H1 (cell line): Measurements from ENCODE around the gene GRID1. TPM values are rescaled to one million over a fixed set of nuclear protein-coding genes. Genes with fewer than 3 reads are reported as not detected.

ENCODE experiments used
- CBX5 ChIP-seq: fragments of 300-800, 300-1000 bp; sonication (generic); IDR thresholded peaks from 2 replicates; pipeline ENCODE4 v1.7.1; 2016; ENCODE audit warnings: antibody characterized with exemption, low read length, low read depth
- CEBPB ChIP-seq: IDR thresholded peaks from 2 replicates; pipeline ENCODE4 v1.6.1; 2012; ENCODE audit warnings: low read depth, low read length
- CREB1 ChIP-seq: IDR thresholded peaks from 2 replicates; pipeline ENCODE4 v1.6.1; 2012; ENCODE audit warnings: inconsistent platforms
- EP300 ChIP-seq, 2 experiments: IDR thresholded peaks; 1 replicate in 1 of 2; 2 replicates in 1 of 2; pipeline ENCODE4 v1.6.1; 2011 to 2012; ENCODE audit warnings: low read depth in 2 of 2, low read length in 2 of 2, mild to moderate bottlenecking in 2 of 2, borderline replicate concordance in 1 of 2, inconsistent platforms in 1 of 2, moderate library complexity in 1 of 2
- POLR2A ChIP-seq, 2 experiments: IDR thresholded peaks; 1 replicate in 1 of 2; 2 replicates in 1 of 2; pipeline ENCODE4 v1.6.1; 2011; ENCODE audit warnings: low read depth in 2 of 2, low read length in 2 of 2, mild to moderate bottlenecking in 2 of 2; ENCODE audit errors: control extremely low read depth in 1 of 2
- POLR2AphosphoS5 ChIP-seq: IDR thresholded peaks from 2 replicates; pipeline ENCODE4 v1.6.1; 2011; ENCODE audit warnings: low read depth, low read length
- RAD21 ChIP-seq, 2 experiments: IDR thresholded peaks in 1 of 2; conservative IDR thresholded peaks in 1 of 2; 2 replicates each; pipeline ENCODE4 v1.6.1; 2011; ENCODE audit warnings: low read depth in 2 of 2, low read length in 2 of 2, improper control_type of control experiment in 1 of 2, inconsistent platforms in 1 of 2, mild to moderate bottlenecking in 1 of 2, moderate library complexity in 1 of 2
- RNF2 ChIP-seq: fragments of 200-900, 300-1000 bp; sonication (generic); IDR thresholded peaks from 2 replicates; pipeline ENCODE4 v1.7.1; 2016; ENCODE audit warnings: borderline replicate concordance, low read depth, mild to moderate bottlenecking, antibody characterized with exemption, low read length; ENCODE audit not compliant: poor library complexity, severe bottlenecking; ENCODE audit errors: missing control alignments
- polyA plus RNA-seq, 7 experiments: library from polyadenylated mRNA; depleted of rRNA in 3 of 7; stranded (reverse) in 5 of 7; unstranded in 2 of 7; fragments of >200 nt in 5 of 7; fragments of 200-250 nt in 2 of 7; gene quantifications; 1 replicate in 5 of 7; 2 replicates in 1 of 7; 4 replicates in 1 of 7; pipeline versions ENCODE4 v1.2.1 to v1.2.3, GENCODE V29; 2011 to 2013; ENCODE audit warnings: missing spikeins in 2 of 7, mixed read lengths in 2 of 7
- total RNA-seq: library from RNA; stranded (reverse); fragmentation: NEBNext Ultra II Directional; extraction: Animal tissue kit (Norgen Biotek cat#: 25700); gene quantifications from 2 replicates; pipeline ENCODE4 v1.2.1, GENCODE V29; 2021
- TF ChIP-seq, protein P1 (sequence below): fragments of 300-600 bp; sonication (generic); IDR thresholded peaks from 2 replicates; pipeline ENCODE4 v1.7.1; 2012; ENCODE audit warnings: low read length, moderate library complexity, mild to moderate bottlenecking, inconsistent platforms; ENCODE audit not compliant: insufficient replicate concordance

Gene GRID1
- total and polyA plus RNA-seq, 2 of the 8 experiments (the other 6 are each of a cell fraction or from before 2014, with no cell fraction given): 0.22 to 0.30 TPM

DNA sequence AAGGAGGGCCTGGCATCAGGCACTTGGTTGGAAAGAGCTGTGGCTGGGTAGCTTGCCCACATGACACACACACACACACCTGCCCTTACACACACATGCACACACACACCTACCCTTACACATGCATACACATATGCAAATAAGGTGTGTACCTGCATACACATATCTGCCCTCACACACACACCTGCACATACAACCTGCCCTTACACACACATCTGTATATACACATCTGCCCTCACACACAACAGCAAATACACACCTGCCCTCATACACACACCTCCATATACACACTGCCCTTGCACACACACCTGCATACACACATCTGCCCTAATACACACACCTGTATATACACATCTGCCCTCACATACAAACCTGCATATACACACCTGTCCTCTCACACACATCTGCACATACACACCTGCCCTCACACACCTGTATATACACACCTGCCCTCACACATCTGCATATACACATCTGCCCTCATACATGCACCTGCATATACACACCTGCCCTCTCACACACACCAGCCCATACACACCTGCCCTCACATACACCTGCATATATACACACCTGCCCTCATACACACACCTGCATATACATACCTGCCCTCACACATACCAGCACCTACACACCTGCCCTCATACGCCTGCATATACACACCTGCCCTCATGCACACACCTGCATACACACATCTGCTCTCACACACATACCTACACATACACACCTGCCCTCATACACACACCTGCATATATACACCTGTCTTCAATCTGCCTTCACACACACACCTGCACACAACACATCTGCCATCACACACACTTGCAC is 82.9 kb downstream of the GRID1 start (continued):
- TF ChIP-seq, protein P1, sequence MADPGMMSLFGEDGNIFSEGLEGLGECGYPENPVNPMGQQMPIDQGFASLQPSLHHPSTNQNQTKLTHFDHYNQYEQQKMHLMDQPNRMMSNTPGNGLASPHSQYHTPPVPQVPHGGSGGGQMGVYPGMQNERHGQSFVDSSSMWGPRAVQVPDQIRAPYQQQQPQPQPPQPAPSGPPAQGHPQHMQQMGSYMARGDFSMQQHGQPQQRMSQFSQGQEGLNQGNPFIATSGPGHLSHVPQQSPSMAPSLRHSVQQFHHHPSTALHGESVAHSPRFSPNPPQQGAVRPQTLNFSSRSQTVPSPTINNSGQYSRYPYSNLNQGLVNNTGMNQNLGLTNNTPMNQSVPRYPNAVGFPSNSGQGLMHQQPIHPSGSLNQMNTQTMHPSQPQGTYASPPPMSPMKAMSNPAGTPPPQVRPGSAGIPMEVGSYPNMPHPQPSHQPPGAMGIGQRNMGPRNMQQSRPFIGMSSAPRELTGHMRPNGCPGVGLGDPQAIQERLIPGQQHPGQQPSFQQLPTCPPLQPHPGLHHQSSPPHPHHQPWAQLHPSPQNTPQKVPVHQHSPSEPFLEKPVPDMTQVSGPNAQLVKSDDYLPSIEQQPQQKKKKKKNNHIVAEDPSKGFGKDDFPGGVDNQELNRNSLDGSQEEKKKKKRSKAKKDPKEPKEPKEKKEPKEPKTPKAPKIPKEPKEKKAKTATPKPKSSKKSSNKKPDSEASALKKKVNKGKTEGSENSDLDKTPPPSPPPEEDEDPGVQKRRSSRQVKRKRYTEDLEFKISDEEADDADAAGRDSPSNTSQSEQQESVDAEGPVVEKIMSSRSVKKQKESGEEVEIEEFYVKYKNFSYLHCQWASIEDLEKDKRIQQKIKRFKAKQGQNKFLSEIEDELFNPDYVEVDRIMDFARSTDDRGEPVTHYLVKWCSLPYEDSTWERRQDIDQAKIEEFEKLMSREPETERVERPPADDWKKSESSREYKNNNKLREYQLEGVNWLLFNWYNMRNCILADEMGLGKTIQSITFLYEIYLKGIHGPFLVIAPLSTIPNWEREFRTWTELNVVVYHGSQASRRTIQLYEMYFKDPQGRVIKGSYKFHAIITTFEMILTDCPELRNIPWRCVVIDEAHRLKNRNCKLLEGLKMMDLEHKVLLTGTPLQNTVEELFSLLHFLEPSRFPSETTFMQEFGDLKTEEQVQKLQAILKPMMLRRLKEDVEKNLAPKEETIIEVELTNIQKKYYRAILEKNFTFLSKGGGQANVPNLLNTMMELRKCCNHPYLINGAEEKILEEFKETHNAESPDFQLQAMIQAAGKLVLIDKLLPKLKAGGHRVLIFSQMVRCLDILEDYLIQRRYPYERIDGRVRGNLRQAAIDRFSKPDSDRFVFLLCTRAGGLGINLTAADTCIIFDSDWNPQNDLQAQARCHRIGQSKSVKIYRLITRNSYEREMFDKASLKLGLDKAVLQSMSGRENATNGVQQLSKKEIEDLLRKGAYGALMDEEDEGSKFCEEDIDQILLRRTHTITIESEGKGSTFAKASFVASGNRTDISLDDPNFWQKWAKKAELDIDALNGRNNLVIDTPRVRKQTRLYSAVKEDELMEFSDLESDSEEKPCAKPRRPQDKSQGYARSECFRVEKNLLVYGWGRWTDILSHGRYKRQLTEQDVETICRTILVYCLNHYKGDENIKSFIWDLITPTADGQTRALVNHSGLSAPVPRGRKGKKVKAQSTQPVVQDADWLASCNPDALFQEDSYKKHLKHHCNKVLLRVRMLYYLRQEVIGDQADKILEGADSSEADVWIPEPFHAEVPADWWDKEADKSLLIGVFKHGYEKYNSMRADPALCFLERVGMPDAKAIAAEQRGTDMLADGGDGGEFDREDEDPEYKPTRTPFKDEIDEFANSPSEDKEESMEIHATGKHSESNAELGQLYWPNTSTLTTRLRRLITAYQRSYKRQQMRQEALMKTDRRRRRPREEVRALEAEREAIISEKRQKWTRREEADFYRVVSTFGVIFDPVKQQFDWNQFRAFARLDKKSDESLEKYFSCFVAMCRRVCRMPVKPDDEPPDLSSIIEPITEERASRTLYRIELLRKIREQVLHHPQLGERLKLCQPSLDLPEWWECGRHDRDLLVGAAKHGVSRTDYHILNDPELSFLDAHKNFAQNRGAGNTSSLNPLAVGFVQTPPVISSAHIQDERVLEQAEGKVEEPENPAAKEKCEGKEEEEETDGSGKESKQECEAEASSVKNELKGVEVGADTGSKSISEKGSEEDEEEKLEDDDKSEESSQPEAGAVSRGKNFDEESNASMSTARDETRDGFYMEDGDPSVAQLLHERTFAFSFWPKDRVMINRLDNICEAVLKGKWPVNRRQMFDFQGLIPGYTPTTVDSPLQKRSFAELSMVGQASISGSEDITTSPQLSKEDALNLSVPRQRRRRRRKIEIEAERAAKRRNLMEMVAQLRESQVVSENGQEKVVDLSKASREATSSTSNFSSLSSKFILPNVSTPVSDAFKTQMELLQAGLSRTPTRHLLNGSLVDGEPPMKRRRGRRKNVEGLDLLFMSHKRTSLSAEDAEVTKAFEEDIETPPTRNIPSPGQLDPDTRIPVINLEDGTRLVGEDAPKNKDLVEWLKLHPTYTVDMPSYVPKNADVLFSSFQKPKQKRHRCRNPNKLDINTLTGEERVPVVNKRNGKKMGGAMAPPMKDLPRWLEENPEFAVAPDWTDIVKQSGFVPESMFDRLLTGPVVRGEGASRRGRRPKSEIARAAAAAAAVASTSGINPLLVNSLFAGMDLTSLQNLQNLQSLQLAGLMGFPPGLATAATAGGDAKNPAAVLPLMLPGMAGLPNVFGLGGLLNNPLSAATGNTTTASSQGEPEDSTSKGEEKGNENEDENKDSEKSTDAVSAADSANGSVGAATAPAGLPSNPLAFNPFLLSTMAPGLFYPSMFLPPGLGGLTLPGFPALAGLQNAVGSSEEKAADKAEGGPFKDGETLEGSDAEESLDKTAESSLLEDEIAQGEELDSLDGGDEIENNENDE: no peak
- TF ChIP-seq EP300 (IDR thresholded peaks at IDR 0.05; ENCODE audit: borderline replicate concordance in 1 of 2, low read depth in 2 of 2, low read length in 2 of 2): no peak
- no peak for TF ChIP-seq RNF2
- no peak for TF ChIP-seq POLR2A (IDR thresholded peaks at IDR 0.05; ENCODE audit: control extremely low read depth in 1 of 2, low read depth in 2 of 2, low read length in 2 of 2)
- no peak for TF ChIP-seq CEBPB
- no peak for TF ChIP-seq RAD21 (IDR thresholded peaks at IDR 0.05 in 1 of 2, conservative IDR thresholded peaks at IDR 0.05 in 1 of 2; ENCODE audit: low read depth in 2 of 2, low read length in 2 of 2)
- TF ChIP-seq POLR2AphosphoS5: no peak
- TF ChIP-seq CREB1: no peak
- no peak for TF ChIP-seq CBX5
